Ramos (cell line): Measurements from ENCODE around the gene ZNF865.

Experiments used
- in situ Hi-C: fragments of 300-500 bp; cut with MboI; formaldehyde crosslinking; loops from one replicate; pipeline ENCODE4 v1.14.3; 2022; ENCODE audit warnings: low sequenced_read_pairs; ENCODE audit not compliant: unreplicated experiment

The ZNF865 gene

GRCh38 chr19:55643003-55643886 lies 37.8 kb downstream of the ZNF865 start, which contains the start of gene ZNF581:
Gene ZNF581, plus strand, starts transcription at chr19:55643649. Its CDS starts 923 bp downstream, at chr19:55644572.
- in situ Hi-C loops: loop anchor here (25.0 kb wide), 1 partner anchor 356 kb away; the partner anchor contains the start of genes BRSK1 and HSPBP1

GRCh38 chr19:55643887-55644176 lies 38.4 kb downstream of the ZNF865 start:
- in situ Hi-C loops: loop anchor here (25.0 kb wide), 1 partner anchor 357 kb away; the partner anchor contains the start of genes BRSK1 and HSPBP1

- in situ Hi-C loops: loop anchor here (25.0 kb wide), 1 partner anchor 357 kb away; the partner anchor contains the start of genes BRSK1 and HSPBP1
These were observed 38.9 kb downstream of the ZNF865 start for GRCh38 chr19:55644191-55644833.

GRCh38 chr19:55644842-55645511 lies 39.5 kb downstream of the ZNF865 start:
- in situ Hi-C loops: loop anchor here (25.0 kb wide), 1 partner anchor 358 kb away; the partner anchor contains the start of genes BRSK1 and HSPBP1

- in situ Hi-C loops: loop anchor here (25.0 kb wide), 1 partner anchor 358 kb away; the partner anchor contains the start of genes BRSK1 and HSPBP1
These were observed 40.0 kb downstream of the ZNF865 start for GRCh38 chr19:55645512-55645881.

- in situ Hi-C loops: loop anchor here (25.0 kb wide), 1 partner anchor 360 kb away; the partner anchor contains the start of genes BRSK1 and HSPBP1
These were observed 41.7 kb downstream of the ZNF865 start for GRCh38 chr19:55646889-55647731.

GRCh38 chr19:55647732-55648584 lies 42.5 kb downstream of the ZNF865 start, which contains the start of gene CCDC106:
Gene CCDC106, plus strand, starts transcription at chr19:55648212. Its CDS starts 835 bp downstream, at chr19:55649047.
- in situ Hi-C loops: loop anchor here (25.0 kb wide), 1 partner anchor 361 kb away; the partner anchor contains the start of genes BRSK1 and HSPBP1

- in situ Hi-C loops: loop anchor here (25.0 kb wide), 1 partner anchor 361 kb away; the partner anchor contains the start of genes BRSK1 and HSPBP1
These were observed 43.3 kb downstream of the ZNF865 start for GRCh38 chr19:55648585-55649267.

- in situ Hi-C loops: loop anchor here (25.0 kb wide), 2 partner anchors 362 to 1462 kb away; partner anchors contain the start of genes BRSK1, HSPBP1, MBOAT7 and TSEN34
These were observed 44.0 kb downstream of the ZNF865 start for GRCh38 chr19:55649268-55650125.

- in situ Hi-C loops: loop anchor here (25.0 kb wide), 1 partner anchor 1463 kb away; the partner anchor contains the start of genes MBOAT7 and TSEN34
These were observed 44.7 kb downstream of the ZNF865 start for GRCh38 chr19:55650126-55650557.

- in situ Hi-C loops: loop anchor here (25.0 kb wide), 1 partner anchor 1463 kb away; the partner anchor contains the start of genes MBOAT7 and TSEN34
These were observed 45.3 kb downstream of the ZNF865 start for GRCh38 chr19:55650602-55651230.

GRCh38 chr19:55651236-55651635 lies 45.8 kb downstream of the ZNF865 start:
- in situ Hi-C loops: loop anchor here (25.0 kb wide), 1 partner anchor 1464 kb away; the partner anchor contains the start of genes MBOAT7 and TSEN34

- in situ Hi-C loops: loop anchor here (25.0 kb wide), 1 partner anchor 1465 kb away; the partner anchor contains the start of genes MBOAT7 and TSEN34
These were observed 47.1 kb downstream of the ZNF865 start for GRCh38 chr19:55652311-55653128.

- in situ Hi-C loops: loop anchor here (25.0 kb wide), 1 partner anchor 1466 kb away; the partner anchor contains the start of genes MBOAT7 and TSEN34
These were observed 48.3 kb downstream of the ZNF865 start for GRCh38 chr19:55653651-55654322.
